Measurements from ENCODE around the gene C6orf120.

DNA sequence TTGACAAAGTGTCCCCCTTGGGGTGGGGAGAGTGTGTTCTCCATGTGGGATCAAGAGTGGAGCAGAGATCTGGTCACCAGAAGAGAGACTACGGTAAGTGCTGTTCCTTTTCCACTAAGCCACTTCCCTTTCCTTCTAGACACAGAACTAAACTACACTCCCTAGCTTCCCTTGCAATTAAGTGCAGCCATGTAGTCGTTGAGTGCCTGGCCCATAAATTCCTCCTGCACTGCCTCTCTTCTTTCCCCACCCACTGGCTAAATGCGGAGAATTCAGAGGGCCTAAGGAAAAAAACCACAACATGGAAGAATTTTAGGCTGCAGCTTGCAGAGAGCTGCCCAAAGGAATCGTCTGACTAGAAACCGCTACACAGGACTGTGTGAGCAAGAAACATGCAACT, 1.6 kb upstream of the C6orf120 start:
- TF ChIP-seq EZH2 (IDR thresholded peaks at IDR 0.05; ENCODE audit: borderline replicate concordance, low read length) (no peak), CTCF (conservative IDR thresholded peaks at IDR 0.05 in 1 of 2, IDR thresholded peaks at IDR 0.05 in 1 of 2; ENCODE audit: extremely low read depth in 1 of 2, insufficient read depth in 1 of 2, low read depth in 1 of 2, low read length in 2 of 2) (no peak)
